Neural cell (in vitro differentiated cells): ENCODE measurements around the gene PRKCA.

Experiments
- EP300 ChIP-seq: fragments of 450-650 bp; conservative IDR thresholded peaks from 2 replicates; pipeline ENCODE4 v1.6.1; 2014; ENCODE audit warnings: antibody characterized with exemption, mild to moderate bottlenecking, moderate library complexity; ENCODE audit not compliant: poor library complexity, severe bottlenecking
- EZH2 ChIP-seq: fragments of 200-600, 300-800 bp; shearing (Covaris generic), sonication (generic); IDR thresholded peaks from 2 replicates; pipeline ENCODE4 v1.6.1; 2014; ENCODE audit warnings: antibody characterized with exemption, low read length, borderline replicate concordance, mild to moderate bottlenecking; ENCODE audit not compliant: insufficient read depth, poor library complexity, severe bottlenecking
- POLR2AphosphoS5 ChIP-seq: IDR thresholded peaks from 2 replicates; pipeline ENCODE4 v1.6.1; 2012
- RAD21 ChIP-seq: fragments of 450-650 bp; conservative IDR thresholded peaks from 2 replicates; pipeline ENCODE4 v1.6.1; 2014; ENCODE audit warnings: antibody characterized with exemption, mild to moderate bottlenecking, moderate library complexity
- SMC3 ChIP-seq: fragments of 450-650 bp; conservative IDR thresholded peaks from 2 replicates; pipeline ENCODE4 v1.6.1; 2014; ENCODE audit warnings: antibody characterized with exemption, mild to moderate bottlenecking, moderate library complexity; ENCODE audit not compliant: poor library complexity
- TF ChIP-seq, protein P1 (sequence below): fragments of 450-650 bp; IDR thresholded peaks from 2 replicates; pipeline ENCODE4 v1.5.1; 2014; ENCODE audit warnings: antibody characterized with exemption, mild to moderate bottlenecking, moderate library complexity; ENCODE audit not compliant: poor library complexity, severe bottlenecking
- TF ChIP-seq, protein P2 (sequence below): IDR thresholded peaks from 2 replicates; pipeline ENCODE4 v1.6.1; 2012; ENCODE audit warnings: borderline replicate concordance

DNA sequence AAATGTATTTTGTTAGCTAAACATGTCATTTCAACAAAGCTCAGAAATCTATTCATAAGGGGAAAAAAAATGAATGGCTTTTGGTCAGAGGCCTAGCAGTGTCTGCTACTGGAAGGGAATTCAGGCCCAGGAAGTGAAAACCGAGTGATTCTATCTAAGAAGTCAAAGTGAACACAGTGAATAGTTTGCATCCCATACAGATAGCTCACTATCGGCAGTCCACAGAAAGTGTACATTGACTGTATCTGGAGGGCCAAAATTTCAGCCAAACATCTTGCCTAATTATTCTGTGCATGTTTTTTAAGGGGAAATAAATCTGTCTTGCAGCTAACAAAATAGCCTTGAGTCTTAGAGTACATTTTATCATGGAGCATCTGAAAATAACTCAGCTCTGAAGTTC, 318.1 kb downstream of the PRKCA start:
- no peak for TF ChIP-seq RAD21
- TF ChIP-seq POLR2AphosphoS5, result no peak
- TF ChIP-seq, protein P1, sequence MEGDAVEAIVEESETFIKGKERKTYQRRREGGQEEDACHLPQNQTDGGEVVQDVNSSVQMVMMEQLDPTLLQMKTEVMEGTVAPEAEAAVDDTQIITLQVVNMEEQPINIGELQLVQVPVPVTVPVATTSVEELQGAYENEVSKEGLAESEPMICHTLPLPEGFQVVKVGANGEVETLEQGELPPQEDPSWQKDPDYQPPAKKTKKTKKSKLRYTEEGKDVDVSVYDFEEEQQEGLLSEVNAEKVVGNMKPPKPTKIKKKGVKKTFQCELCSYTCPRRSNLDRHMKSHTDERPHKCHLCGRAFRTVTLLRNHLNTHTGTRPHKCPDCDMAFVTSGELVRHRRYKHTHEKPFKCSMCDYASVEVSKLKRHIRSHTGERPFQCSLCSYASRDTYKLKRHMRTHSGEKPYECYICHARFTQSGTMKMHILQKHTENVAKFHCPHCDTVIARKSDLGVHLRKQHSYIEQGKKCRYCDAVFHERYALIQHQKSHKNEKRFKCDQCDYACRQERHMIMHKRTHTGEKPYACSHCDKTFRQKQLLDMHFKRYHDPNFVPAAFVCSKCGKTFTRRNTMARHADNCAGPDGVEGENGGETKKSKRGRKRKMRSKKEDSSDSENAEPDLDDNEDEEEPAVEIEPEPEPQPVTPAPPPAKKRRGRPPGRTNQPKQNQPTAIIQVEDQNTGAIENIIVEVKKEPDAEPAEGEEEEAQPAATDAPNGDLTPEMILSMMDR, result no peak
- no peak for TF ChIP-seq EP300
- TF ChIP-seq SMC3, result no peak
- TF ChIP-seq EZH2, result no peak
- TF ChIP-seq, protein P2, sequence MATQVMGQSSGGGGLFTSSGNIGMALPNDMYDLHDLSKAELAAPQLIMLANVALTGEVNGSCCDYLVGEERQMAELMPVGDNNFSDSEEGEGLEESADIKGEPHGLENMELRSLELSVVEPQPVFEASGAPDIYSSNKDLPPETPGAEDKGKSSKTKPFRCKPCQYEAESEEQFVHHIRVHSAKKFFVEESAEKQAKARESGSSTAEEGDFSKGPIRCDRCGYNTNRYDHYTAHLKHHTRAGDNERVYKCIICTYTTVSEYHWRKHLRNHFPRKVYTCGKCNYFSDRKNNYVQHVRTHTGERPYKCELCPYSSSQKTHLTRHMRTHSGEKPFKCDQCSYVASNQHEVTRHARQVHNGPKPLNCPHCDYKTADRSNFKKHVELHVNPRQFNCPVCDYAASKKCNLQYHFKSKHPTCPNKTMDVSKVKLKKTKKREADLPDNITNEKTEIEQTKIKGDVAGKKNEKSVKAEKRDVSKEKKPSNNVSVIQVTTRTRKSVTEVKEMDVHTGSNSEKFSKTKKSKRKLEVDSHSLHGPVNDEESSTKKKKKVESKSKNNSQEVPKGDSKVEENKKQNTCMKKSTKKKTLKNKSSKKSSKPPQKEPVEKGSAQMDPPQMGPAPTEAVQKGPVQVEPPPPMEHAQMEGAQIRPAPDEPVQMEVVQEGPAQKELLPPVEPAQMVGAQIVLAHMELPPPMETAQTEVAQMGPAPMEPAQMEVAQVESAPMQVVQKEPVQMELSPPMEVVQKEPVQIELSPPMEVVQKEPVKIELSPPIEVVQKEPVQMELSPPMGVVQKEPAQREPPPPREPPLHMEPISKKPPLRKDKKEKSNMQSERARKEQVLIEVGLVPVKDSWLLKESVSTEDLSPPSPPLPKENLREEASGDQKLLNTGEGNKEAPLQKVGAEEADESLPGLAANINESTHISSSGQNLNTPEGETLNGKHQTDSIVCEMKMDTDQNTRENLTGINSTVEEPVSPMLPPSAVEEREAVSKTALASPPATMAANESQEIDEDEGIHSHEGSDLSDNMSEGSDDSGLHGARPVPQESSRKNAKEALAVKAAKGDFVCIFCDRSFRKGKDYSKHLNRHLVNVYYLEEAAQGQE, result no peak
